MV-4-11 (cell line): ENCODE results near the gene MAPT.
A peak's percentile ranks its signal among the peaks of the same experiment; 100 is the strongest.
"Not testable (repeated sequence)": the region's sequence is repeated elsewhere in the genome, so short reads cannot be mapped to it uniquely, and the experiment has no call there.

Source experiments
- DNase-seq: peaks from one replicate; lab custom pipeline; 2025; lab: John Stamatoyannopoulos, UW

The MAPT gene

DNA sequence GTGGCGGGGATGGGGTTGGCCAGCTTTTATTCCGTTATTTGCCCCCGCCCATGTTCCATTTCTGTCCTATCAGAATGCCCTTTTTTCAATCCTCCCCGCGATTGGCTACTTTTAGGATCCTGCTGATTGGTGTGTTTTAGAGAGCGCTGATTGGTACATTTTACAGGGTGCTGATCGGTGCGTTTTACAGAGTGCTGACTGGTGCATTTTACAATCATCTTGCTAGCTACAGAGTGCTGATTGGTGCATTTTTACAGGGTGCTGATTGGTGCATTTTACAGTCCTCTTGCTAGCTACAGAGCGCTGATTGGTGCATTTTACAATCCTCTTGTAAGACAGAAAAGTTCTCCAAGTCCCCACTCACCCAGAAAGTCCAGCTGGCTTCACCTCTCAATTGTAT, 32.2 kb upstream of the MAPT start:
- not testable (repeated sequence) for DNase-seq

DNA sequence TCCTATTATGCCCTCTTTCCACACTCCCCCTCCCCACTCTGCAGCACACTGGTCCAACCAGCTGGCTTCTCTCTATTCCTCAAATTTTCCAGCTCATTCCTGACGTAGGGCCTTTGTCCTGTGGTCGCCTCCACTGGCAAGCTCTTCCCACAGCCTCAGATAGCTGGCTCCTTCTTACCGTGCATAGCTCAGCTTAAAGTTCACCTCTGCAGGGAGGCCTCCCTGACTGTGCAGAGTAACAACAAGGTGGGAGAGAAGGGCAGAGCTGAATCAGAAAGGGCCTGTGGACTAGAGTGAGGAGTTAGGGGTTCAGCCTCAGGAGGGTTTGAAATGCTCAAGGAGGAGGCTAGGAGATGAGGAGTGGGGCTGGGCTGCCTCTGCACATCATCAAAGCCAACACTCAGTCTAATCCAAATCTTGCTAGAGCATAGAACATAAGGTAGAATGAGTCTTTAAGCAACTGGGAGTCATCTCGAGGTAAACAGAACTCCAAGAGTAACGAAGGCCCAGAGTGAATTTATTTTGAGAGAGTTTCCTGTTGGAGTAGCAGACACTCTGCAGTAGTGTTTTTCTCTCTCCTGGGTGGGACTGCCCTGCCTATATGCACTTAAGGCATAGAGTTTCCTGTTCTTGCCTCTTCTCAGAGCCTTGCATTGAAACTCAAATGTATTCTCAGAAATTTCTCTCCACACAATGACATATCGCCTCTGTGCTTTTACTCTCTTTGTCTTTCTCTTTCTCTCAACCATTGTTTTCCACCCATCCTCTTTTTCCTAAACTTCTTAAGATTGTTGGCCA, 30.3 kb upstream of the MAPT start:
- no peak for DNase-seq

DNA sequence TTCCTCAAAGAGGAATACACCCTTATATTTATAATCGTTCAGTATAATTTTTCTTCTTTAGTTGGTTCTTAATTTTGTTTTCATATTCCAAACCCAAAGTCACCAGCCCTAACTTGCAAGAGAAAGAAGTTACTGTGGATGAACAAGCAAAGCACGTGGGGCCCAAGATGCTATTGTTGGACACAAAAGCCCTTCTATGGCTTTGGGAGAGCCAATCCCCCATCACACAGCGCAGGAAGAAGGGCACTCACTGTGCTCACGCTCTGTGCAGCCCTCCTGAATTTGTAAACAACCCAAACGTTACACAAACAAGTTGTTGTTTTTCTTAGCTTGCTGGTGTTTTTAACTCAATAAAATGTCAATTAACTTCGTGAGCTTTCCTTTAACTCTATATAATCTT, 27.2 kb upstream of the MAPT start:
- DNase-seq: no peak

DNA sequence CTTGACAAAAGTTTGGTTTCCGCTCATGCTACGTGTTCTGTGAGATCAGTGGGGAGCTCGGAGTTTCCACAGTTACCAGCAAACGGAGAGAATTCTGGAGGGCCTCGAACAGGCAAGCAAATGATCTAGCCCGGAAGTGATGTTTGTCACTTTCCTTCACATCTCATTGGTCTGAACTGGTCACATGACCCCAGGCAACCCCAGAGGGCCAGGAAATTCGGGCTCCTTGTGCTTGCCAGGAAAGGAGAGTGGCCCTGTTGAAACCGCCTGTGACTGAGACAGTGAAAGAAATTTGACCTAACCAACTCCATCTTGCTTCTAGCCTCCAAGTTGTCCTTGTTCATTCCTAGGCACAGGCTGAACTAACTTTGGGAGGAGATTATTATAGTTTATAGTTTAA, 26.7 kb upstream of the MAPT start:
- DNase-seq: no peak

DNA sequence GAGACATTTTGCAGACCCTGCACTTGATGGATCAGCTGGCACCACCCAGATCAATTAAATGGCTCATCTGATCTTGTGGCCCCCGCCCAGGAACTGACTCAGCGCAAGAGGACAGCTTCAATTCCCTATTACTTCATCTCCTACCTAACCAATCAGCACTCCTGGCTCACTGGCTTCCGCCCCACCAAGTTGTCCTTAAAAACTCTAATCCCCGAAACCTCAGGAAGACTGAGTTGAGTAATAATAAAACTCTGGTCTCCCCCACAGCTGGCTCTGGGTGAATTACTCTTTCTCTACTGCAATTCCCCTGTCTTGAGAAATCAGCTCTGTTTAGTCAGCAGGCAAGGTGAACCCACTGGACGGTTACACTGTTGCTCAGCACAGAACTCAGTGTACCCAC, 26.1 kb upstream of the MAPT start:
- peak; percentile 97 for DNase-seq

DNA sequence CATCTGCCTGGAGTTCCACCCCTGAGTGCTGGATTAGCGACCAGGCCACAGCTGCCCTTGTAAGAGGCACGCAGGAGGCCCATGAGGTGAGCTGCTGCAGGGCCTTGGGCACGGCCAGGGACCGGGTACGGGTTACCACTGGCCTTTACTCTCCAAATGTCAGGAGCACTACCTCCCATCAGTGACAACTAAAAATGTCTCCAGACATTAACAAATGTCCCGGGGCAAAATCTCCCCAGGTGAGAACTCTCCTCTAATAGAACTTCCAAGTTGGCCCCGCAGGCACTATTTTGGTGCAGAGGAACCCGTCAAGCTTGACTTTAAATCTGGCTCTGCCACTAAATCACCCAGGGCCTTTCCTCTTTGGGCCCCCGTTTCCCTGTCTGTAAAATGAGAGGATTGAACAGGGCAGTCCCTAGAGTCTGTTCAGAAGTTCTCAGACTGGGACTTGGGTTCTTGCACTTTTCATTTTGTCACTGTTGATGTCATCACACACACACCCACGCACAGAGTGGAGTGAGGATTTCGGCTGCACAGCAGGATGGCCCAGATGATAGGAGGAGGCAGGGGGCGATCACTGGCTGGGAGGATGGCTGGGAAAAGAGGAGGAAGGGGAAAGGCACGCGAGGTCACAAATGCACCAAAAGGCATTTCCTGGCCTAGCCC, 24.5 kb upstream of the MAPT start:
- no peak for DNase-seq

DNA sequence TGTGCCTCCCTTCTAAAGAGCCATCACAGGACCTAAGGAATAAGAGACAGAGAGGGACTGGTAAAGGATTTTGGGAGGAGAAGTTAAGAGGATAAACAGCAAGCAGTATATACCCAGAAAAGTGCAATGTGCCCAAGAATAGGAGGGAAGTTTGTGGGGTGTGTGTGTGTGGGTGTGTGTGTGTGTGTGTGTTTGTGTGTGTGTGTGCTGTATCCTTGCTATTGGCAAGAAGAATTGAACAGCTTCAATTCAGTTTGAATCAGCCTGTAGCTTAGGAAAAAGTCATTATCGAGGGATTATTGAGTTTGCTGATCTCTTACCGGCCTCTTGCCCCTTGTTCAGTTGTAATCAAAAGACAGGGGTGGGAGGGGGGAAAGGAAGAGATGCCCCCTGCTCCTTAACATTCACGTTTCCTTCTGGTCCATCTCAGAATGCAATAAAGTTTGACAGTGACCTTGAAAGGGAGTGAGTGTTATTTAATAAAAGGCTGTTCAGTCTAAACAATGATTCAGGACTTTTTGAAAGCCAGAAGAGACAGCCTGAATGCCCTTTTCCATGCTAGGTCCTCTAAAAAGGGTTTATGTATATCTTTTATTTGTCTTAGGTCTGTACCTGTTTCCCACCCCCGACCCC, 23.9 kb upstream of the MAPT start:
- DNase-seq: no peak

DNA sequence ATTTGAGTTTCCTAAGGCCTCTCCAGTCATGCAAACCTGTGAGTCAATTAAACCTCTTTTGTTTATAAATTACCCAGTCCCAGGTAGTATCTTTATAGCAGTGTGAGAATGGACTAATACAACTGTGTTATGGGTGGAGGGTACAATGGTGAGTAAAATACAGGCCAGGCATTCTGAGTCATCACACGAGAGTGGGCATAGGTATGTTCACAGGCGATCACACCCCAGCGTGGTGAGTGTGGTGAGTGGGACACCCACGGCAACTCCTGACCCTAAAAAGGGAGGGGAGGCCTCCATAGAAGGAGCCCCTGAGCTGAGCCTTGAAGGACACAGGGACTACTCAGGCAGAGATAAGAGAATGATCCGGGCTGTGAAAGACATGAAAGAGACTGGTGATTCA, 22.6 kb upstream of the MAPT start:
- DNase-seq: no peak

DNA sequence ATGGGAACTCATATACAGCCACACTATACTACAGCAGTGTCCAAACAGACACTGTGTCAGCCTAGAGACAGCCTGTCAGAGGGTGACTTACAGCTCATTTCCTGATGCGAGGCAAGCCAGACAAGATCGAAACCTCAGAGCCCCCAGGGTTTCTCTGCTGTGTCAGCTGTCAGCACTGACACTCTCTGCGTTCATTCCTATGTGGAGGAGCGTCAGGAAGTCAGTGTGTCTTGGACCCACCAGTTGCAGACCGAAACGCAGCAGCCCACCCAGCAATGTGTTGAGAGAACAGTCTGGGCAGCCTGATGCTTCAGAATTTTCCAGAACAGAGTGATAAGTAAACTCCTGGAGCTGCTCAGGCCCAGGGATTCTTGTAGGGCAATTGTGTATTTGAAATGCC, 20.6 kb upstream of the MAPT start:
- peak; percentile 63 for DNase-seq

DNA sequence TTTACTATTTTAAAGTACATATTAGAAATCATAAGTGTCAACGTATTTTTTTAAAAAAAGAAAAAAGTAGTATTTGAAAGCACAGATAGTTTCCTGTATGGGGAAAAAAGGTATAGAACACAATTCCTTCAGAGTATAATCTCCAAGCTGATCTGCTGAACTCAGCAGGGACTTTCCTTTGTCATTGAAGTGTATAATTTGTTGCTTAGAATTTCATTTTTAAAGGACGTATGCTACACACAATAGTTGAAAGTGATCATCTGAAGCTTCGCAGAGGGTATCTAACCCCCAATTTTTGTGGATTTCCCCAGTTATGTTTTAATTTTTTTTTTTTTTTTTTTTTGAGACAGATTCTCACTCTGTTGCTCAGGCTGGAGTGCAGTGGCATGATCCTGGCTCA, 20.2 kb upstream of the MAPT start:
- DNase-seq: no peak

DNA sequence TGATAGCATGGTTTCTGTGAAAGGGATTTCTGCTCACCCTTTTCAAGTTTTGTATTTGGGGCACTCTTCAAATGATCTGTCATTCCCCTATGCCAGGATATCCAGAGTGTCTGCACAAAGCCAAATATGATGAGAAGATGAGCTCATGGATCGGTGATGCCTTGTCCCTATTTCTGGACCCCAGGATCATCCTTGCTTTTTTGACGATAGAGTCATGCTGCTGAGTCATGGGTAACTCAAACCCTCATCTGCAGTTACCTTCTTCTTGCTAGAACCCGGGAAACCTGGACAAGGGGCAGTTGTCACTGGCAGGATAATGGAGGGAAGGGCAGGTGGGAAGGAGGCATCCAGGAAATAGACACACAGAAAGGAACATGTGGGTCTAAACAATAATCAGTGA, 17.8 kb upstream of the MAPT start:
- DNase-seq: no peak

DNA sequence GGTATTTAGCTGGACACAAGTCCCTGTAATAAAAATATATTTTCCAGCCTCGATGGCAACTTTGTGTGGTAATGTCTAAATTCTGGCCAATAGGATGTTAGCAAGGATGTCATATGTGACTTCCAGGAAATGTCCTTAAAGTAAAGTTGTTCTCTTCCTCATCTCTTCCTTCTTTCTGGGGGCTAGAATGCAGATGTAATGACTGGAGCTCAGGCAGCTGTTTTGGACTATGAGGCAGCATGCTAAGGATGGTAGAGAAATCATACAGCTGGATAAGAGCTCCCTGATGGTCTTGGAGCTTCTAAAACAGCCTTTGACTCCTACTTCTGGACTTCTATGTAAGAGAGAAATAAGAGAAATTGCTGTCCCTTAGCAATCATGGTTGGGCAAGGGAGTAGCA, 16.9 kb upstream of the MAPT start:
- DNase-seq: no peak

DNA sequence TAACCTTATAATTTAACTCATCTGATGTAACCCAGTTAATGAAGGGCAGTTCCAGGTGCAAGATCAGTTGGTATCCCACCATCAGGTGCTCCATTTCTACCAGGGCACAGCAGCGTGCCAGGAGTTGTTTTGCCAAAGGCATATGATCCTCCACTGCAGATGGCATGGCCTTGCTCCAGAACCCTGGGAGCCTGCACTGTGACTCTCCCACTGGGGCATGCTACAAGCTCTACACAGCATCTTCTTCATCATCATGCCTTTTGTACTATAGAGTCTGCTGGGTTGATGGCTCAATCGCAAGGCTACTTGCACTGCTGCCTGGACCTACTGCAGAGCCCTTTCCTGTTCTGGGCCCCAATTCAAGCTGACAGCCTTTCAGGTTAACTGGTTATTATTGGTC, 11.3 kb upstream of the MAPT start:
- DNase-seq: no peak

DNA sequence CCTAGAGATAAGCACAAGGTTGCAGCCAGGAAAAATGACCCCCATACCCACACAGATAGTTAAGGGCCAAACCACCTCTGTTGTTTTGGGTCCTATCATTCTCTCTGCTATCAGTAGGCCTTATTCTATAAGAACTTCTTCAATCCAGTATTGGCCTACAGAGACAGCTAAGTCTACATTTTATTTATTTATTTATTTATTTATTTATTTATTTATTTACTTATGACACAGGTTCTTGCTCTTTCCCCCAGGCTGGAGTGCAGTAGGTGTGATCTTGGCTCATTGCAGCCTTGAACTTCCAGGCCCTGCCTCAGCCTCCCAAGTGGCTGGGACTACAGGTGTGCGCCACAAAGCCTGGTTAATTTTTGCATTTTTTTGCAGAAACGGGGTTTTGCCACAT, 7.5 kb upstream of the MAPT start:
- no peak for DNase-seq

DNA sequence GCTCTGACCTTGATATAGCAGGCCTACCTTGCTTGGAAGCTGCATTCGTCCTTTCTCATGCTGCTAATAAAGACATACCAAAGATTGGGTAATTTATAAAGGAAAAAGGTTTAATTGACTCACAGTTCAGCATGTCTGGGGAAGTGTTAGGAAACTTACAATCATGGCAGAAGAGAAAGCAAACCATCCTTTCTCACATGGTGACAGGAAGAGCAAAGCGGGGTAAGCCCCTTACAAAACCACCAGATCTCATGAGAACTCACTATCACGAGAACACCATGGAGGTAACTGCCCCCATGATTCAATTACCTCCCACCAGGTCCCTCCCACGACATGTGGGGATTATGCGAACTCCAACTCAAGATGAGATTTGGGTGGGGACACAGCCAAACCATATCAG, 6.0 kb upstream of the MAPT start:
- peak; percentile 17 for DNase-seq

DNA sequence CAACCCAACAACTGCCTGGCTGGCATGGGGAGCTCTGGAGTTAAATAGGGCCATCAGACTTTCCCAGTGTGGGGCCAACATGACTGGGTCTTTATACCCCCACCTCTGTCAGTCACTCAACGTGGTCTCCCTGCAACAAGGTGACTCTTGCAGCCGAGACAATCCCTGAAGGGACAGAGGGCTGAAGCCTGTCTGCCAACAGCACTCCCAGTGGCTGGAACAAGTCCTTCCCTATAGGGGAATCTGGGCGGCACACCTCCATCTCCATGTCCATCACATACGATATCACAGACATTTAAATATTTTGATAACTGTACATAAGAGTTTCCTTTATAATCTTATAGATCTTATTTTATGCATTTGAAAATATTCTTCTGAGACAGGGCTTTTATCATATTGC, 4.8 kb upstream of the MAPT start:
- DNase-seq: no peak

DNA sequence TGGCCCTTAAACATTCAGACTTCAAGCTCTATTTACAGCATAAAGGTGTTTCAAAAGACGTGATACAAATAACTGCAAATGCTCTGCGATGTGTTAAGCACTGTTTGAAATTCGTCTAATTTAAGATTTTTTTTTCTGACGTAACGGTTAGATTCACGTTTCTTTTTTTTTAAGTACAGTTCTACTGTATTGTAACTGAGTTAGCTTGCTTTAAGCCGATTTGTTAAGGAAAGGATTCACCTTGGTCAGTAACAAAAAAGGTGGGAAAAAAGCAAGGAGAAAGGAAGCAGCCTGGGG, 681 bp upstream of the MAPT start:
- no peak for DNase-seq

DNA sequence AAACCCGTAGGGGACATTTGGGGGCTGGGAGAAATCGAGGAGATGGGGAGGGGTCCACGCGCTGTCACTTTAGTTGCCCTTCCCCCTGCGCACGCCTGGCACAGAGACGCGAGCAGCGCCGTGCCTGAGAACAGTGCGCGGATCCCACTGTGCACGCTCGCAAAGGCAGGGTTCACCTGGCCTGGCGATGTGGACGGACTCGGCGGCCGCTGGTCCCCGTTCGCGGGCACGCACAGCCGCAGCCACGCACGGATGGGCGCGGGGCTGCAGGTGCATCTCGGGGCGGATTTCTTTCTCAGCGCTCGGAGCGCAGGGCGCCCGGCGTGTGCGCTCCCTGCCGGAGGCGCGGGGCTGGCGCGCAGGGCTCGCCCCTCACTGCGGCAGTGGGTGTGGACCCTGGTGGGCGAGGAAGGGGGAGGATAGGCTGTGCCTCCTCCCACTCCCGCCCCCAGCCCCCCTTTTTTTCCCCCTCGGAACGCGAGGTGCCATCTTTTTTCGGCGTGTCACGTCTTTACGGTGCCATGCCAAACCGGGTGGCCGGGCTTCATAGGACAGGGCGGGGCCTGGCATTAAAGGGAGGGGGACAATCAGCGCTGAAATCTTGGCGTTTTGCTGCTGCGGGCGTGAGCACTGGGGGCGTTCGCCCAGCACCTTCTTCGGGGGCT, 1.1 kb downstream of the MAPT start:
- DNase-seq: no peak

DNA sequence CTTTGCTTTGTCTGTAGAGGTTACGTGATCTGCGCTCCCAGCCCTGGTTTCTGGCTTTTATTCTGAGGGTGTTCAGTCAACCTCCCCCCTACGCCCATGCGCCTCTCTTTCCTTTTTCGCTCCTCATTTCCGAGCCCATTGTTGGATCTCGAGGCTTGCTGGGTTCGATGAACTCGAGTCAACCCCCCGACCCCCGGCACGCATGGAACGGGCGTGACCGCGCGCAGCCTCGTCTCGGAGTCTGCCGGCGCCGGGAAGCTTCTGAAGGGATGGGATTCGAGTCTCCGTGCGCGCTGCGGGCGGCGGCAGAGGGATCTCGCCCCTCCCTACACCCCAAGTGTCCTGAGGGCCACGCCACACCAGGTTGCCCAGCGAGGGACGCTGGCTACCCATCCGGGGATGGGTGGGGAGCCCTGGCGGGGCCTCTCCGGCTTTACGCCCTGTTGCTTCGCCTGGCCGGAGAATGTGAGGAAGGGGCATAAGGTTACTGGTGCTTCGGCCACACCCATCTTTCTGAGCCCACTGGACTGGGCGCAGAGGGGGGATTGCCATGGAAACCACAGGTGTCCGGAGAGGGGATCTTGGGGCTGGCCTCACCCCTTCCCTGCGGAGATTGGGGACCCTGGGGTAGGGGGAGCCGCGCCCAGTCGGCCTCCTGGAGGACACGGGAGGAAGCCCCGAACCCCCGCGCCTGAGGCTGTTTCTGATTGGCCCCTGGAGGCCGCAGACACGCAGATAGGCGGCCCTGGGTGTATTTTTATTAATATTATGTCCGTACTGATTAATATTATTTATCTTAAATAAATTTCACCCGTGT, 1.8 kb downstream of the MAPT start:
- no peak for DNase-seq

DNA sequence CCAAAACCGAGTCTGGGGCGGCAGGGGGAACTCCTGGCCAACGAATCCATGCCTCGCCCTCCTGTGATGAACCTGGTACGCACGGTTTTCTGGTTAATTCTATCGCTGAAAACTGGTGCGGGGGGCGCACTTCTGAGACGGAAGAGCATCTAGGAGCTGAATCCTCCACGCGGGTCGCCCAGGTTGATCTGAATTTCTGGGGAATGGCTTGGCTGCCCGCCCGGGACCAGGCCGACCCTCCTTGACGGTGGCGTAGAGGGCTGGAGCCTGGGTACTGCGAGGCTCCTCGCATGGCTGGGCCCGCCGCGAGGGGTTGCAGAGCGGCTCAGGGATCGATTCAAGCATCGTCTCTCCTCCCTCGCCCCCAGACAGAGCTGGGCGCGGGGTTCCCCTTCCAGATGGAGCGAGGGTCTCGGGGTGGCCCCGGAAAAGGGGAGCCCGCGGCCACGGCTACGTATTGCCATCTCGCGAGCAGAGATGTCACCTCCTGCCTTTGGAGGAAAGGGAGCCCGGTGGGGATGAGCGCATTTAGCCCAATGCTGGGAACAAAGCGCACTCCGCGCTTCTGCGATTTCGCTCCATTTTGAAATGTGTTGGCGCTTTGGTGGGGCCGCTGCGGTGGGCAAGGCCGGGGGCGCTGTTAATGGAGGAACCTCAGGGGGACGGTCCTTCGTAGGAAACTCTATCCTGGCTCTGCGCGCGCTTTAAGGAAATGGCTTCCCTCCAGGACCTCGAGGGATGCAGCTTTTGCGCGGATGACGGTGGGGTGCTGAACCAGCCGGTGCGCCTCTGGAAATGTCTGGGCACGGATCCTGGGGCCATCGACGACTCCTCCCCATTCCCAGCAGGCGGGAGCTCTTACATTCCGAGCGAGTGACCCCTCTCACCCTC, 2.7 kb downstream of the MAPT start:
- DNase-seq: no peak

DNA sequence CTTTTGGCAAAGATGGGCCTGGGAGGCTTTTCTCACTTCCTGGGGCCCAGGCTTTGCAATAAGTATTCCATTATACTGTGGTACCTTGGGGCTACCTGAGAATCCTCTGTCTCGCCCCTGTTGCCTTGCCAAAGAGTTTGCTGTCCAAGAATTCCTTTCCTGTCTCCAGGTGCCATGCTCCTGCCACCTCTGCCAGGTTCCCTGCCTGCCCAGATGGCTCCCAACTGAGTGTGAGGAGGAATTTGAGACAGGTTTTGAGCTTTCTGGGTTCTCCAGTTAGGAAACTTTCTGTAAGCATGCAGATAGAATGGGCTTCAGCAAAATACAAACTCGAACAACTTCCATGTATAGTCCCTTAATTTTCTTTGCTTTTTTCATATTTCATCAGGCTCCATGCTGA, 5.8 kb downstream of the MAPT start:
- no peak for DNase-seq
